Measurements from ENCODE around the gene C6orf136.

- TF ChIP-seq CTCF (IDR thresholded peaks at IDR 0.05) (no peak), POLR2A (IDR thresholded peaks at IDR 0.05) (no peak)
These were observed 8.8 kb downstream of the C6orf136 start for GRCh38 chr6:30655743-30656094.

All from thyroid gland (tissue), 4 donors.